Amniotic stem cell (primary cell): ENCODE measurements around the gene ETV1.
A peak's percentile ranks its signal among the peaks of the same experiment; 100 is the strongest.

Source experiments
- DNase-seq: peaks from one replicate; lab custom pipeline; 2025; lab: John Stamatoyannopoulos, UW

Gene ETV1

DNA sequence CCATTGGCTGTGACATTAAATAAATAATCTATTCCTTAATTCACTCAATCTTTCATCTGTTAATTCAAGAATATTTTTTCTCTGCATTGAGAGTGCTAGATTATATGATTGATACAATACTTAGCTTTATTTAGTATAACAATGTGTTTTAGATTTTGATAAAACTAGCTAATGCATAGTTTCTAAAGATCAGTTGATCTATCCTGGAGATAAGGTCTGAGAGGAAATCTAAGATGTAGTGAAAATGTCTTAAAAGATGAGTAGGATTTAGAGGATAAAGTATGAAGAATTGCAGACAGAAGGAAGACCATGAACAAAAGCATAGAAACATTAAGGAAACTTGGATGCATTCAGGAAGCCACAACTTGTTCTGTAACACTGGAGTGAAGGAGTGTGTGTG lies 110.3 kb downstream of the ETV1 start:
- no peak for DNase-seq

DNA sequence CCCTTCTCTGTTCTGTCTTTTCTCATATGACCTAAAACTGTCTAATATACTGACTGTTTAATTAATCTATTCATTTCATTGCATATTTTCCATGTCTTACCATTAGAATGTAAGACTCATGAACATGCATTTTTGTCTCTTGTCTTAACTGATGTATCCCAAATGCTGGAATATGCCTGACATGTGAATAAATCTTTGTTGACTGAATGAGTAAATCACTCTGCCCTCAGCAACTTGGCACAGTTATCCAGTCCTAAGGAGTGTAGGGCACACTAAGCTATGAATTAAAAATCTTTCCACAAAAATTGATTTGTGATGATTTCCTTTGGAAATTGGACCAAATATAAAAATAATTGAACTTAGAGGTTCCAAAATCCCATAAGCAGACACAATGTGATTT lies 111.3 kb downstream of the ETV1 start:
- DNase-seq = no peak

DNA sequence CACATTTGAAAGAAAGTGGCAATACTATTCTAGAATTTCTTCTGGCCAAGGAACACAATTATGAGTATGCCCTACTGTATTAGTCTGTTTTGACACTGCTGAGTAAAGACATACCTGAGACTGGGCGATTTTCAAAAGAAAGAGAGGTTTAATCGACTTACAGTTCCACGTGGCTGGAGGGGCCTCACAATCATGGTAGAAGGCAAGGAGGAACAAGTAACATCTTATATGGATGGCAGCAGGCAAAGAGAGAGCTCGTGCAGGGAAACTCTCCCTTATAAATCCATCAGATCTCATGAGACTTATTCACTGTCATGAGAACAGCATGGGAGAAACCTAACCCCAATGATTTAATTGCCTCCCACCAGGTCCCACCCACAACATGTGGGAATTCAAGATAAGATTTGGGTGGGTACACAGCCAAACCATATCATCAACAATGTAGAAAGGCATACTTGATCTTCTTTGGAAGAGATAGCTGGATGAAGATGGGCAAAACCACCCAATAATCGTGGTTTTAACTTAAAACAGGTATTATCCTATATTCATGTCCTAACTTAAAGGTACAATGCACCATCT lies 113.9 kb downstream of the ETV1 start:
- no peak for DNase-seq

DNA sequence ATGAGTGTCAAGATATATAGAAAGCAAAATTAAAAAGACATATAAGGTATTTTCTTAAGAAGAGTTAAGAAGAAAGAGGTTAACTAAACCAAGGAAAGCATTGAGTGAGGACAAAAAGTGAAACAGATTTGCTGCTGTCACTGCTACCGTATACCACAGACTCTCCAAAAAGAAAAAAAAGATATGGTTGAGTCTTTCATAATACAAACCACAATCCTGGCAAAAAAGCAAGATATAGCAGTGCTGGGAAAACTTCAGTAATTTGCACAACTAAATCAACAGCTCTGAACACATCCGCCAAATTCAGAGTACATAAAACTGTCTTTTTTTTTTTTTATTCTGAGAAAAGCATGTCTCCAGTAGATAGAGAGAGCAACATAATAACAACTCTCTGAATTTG lies 114.7 kb downstream of the ETV1 start:
- no peak for DNase-seq

DNA sequence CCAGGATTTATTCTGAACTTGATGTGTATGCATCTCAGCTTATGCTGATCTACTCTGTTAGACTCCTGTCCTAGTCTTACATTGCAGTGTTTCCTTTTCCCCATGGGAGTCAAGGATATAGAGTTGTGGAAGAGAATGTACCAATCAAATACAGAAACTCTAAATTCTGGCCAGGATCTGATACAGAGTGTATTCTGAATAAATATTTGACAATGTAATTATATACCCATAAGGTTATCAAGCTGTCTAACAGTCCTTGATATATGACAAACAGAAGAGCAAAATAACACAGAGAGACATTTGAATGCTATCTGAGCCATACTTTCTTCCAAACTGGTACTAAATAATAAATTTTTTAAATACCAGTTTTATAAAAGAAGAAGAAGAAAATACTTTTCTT lies 116.8 kb downstream of the ETV1 start:
- no peak for DNase-seq

DNA sequence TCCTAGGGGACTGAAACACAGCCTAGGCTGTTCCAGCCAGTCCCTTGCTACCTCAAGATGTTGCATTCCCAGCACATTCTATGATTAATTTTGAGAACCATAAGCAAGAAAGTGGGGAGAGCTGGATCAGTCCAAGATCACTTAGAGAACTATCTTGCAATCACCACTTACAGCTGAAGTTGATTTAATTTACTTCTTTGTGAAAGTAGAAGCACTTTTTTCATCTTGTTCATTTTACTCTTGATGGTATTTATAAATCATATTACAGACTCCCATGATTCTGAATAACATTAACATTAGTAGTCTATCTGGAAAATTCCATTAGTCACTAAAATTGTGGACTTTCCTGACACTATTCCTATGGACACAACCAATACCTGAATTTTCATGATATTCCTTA lies 118.5 kb downstream of the ETV1 start:
- DNase-seq = no peak

DNA sequence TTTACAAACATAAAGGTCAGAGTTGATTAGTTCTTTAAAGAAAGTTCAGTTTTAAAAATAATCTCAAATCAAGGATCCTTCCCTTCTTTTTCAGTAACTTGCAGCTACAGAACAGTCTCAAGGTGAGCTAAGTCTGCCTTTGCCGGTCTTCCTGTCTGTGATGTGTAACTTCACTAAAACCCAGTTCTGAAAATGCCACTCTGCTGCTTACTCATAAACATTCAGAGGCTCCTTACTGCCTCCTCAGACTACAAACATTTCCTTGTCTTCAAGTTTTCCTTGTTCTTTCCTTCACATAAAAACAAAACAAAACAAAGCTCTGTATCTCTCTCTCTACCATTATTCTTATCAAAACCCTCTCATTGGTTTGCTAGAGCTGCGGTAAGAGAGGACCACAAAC lies 128.7 kb downstream of the ETV1 start:
- DNase-seq = no peak

DNA sequence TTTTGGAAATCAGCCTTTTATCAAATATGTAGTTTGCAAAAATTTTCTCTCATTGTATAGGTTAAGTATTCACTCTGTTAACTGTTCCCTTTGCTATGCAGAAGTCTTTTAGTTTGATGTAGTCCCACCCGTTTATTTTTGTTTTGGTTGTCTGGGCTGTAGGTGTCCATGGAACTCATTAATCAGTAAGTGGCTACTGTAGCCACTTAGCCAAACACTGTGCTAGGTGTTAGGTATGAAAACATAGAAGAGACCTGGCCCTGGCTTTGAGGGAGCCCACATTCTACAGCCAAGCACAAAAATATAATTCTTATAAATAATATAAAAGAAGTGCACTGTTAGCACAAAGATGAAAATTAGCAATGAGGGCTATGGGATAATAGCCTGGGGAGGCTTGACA lies 133.5 kb downstream of the ETV1 start:
- no peak for DNase-seq

DNA sequence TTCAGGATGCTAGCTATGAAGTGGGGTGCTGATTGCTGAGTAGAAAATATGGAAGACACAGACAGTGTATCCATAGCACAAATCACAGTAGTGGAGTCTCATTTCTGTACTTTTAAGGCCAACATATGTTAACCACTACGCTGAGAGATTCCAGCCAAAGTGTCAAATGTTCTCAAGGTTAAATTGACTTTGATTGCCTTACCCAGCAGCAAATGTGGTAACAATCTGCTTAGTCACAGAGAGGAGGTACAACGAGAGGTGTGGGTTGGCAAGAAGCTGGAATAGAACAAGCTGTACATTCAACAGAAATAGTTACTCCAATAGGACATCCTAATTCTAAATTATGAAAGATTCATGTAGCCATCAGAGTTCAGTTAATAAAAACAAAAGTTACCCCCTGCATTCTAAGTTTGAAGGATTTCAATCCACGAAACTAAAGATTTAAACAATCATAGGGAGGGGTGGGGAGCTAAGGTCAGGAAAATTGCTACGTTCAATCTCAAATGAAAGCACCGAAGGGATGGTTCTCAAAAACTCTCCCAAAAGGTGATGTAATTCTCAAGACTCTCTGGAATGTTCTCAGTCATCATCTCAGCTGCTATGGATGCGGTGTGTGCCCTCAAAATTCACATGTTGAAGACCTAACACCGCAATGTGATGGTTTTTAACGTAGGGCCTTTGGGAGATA lies 137.0 kb downstream of the ETV1 start:
- no peak for DNase-seq

DNA sequence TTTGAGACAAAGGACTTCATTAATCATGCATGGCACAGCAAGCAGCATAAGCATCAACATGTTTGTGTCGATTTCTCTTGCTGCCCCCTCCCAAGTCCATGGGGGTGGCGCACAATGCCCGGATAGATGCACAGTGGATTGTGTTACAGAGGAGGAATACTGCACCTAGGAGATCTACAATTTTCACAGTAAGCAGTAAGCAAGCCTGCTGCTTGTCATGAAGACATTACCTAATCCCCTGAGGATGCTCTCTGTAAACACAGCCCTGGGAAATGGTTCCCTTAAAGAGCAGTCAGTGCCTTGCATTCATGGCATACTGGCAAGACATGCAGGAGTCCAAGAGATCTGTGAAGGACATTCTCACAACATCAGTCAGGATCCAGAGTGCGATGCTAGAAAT lies 137.7 kb downstream of the ETV1 start:
- no peak for DNase-seq

DNA sequence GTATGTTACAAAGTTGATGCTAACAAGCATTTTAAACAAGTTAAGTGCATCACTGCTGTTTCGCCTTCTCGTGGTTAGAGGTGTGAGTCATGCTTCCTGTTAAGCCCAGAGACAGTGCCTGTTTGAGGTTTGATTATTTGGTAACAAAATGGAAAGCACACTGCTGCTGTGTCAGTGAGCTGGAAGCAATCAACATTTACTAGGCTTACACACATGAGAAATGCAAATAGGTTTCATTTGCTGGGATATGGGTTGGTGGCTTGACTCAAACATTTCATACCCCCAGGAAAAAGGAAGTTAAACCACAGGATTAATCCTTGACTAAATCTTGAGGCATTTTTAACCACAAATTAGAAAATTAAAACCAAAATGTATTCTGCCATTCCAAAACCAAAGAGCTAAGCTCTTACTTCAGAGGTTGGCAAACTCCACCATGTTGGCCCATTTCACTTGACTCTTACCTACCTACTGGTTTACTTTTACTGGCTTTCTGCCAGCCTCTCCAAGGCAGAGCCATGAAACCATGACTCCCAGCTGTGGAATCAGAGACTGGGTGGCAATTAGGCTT lies 139.2 kb downstream of the ETV1 start:
- peak; percentile 87 for DNase-seq

DNA sequence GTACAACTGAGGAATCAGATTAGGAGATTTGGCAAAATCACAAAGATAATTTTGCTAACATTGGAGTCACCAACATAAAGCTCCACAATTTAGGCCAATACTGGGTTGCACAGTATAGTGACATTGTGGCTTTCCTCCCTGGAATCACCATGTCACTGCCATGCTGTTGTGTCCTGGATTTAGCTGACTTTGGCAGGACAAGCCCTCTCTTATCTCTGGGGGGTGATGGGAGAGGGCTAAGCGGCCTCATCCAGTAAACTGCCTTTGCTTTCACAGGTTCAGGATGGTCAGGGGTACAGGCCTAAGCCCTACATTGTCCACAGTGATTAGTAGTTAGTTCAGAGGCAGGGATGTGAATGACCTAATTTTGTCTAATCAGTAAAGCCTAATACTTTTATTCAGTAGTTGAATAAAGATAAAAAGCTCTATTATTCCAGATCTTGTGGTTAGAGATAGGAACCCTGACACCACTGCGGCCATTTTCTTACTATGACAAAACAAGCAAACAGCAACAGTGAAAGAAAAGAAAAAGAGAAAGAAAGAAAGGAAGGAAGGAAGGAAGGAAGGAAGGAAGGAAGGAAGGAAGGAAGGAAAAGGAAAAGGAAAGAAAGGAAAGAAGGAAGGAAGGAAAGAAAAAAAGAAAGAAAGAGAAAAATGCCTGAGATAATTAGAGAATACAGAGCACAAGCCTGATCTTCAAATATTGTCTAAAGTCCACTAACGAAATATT lies 140.1 kb downstream of the ETV1 start:
- DNase-seq = no peak

DNA sequence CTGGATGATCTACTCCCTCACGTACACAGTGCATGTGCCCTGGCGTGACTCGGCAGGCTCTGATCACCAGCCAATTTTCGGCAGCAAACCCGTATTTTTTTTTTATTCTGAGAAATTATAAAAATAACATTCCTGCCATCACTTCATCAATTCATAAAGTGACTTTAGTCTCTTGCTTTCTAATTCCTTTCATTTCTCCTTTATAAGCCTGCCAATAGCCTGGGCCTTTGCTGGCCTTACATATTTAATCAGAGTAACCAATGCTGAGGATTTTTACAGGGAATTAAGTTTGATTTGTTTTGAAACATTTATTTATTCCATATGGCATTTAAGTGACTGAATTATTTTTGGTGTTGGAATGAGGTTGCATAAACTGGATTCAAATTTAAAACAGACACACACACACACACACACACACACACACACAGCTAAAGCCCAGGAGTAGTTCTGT lies 140.8 kb downstream of the ETV1 start:
- DNase-seq = no peak

DNA sequence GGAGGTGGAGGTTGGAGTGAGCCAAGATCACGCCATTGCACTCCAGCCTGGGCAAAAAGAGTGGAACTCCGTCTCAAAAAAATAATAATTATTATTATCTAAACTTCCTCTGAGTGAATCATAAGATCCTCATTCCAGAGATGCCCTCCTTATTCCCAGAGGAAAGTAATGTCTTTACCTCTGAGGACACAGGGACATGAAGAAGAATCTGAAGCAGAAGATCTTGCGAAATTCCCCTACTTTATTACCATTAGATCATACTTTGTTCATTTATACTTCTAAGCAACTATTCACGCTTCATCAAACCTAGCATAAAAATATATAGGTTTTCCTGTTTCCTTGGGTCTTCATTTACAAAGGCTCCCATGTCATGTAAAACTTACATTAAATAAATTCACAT lies 143.1 kb downstream of the ETV1 start:
- no peak for DNase-seq

DNA sequence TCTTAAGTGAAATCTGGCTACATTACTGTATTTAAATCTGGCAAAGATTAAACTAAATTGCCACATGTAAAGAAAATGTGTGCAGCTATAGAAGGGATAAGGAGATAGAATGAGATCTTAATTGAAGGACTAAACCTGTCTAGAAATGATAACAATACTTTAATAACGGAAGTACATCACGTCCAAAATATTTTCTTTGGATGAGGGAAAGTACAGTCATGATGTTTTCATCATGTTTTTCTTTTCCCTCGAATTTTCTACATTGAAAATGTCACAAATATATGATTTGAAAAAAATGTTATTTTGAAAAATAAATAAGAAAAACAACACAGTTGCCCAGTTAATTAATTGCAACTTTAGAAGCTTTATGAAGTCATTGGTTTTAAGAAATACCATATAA lies 143.9 kb downstream of the ETV1 start:
- DNase-seq = no peak

DNA sequence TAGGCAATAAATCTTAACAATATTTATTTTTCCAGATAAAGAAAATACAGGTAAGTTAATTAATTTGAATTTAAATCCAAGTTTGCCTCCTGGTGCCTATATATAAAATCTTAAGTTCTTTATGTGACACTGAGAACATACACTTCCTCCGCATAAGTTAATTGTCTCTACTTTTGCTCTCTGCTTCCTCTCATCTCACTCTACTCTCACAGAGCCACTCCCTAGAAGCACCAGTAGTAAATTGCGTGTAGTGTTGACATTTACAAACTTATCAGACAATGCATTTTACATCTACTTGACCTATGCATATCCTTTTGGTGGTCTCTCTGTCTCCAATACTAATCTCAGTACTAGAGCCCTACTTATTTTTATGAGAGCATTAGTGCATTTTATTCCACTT lies 144.5 kb downstream of the ETV1 start:
- no peak for DNase-seq

DNA sequence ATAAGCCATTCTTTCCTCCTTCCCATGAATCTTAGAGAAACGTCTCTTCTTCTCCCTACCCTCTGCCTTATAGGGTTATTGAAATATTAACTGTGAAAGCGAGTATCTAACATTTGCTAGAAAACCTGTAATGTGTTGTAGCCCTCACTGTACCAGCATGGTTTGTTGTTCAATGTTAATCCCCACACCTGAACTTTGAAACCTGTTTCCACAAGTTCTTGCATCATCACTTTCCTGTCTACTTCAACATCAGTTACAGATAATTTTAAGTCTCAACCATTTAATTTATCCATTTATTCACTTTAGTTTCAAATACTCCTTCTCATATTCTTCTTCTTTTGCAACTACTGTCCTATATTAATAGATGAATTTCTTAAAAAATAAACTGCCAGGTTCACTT lies 148.2 kb downstream of the ETV1 start:
- no peak for DNase-seq
